OCI-LY1 (cell line): ENCODE data around the gene MARK2.

Source experiments
- EZH2 ChIP-seq: fragments of 200-600 bp; sonication (generic), shearing (Covaris generic); IDR thresholded peaks from 2 replicates; pipeline ENCODE4 v1.8.0; 2017; ENCODE audit warnings: borderline replicate concordance, mixed run types, mild to moderate bottlenecking, antibody characterized with exemption, low read length, moderate library complexity, mixed read lengths
- TF ChIP-seq, protein P1 (sequence below): fragments of 200-600 bp; sonication (generic), shearing (Covaris generic); IDR thresholded peaks from 2 replicates; pipeline ENCODE4 v1.5.1; 2017; ENCODE audit warnings: mild to moderate bottlenecking, antibody characterized with exemption, low read length, moderate library complexity, mixed read lengths

DNA sequence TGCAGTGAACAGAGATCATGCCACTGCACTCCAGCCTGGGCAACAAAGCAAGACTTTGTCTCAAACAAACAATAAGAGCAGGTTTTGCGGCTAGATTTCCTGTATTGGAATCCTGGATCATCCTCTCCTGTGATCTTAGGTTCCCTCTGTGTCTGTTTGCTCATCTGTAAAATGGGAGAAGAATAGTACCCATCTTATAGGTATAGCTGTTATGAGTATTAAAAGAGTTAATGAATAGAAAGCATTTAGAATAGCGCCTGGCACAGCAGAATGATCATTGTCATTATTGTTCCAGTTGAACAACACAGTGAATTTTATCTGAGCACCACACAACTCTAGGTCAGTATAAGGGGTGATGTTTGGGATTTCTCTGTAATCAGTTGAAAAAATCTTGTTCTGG lies 10.8 kb downstream of the MARK2 start:
- TF ChIP-seq, protein P1, sequence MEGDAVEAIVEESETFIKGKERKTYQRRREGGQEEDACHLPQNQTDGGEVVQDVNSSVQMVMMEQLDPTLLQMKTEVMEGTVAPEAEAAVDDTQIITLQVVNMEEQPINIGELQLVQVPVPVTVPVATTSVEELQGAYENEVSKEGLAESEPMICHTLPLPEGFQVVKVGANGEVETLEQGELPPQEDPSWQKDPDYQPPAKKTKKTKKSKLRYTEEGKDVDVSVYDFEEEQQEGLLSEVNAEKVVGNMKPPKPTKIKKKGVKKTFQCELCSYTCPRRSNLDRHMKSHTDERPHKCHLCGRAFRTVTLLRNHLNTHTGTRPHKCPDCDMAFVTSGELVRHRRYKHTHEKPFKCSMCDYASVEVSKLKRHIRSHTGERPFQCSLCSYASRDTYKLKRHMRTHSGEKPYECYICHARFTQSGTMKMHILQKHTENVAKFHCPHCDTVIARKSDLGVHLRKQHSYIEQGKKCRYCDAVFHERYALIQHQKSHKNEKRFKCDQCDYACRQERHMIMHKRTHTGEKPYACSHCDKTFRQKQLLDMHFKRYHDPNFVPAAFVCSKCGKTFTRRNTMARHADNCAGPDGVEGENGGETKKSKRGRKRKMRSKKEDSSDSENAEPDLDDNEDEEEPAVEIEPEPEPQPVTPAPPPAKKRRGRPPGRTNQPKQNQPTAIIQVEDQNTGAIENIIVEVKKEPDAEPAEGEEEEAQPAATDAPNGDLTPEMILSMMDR, result no peak
- TF ChIP-seq EZH2, result no peak
